CD4-positive, alpha-beta T cell (primary cell): Measurements from ENCODE around the gene CCDC177. TPM values are rescaled to one million over a fixed set of nuclear protein-coding genes. Genes with fewer than 3 reads are reported as not detected.
A peak's percentile ranks its signal among the peaks of the same experiment; 100 is the strongest.

Experiments used
- ATAC-seq: fragments of 200-7000 bp; cut with Tn5 transposase; one replicate; pipeline ENCODE4 v1.10.0; 2022; ENCODE audit warnings: mild to moderate bottlenecking; ENCODE audit not compliant: poor library complexity
- CTCF ChIA-PET: fragments of 350-600 bp; sonication (Branson Sonifier 250); formaldehyde crosslinking; loops from one replicate; lab custom pipeline; 2021; ENCODE audit warnings: antibody characterized with exemption, inconsistent platforms; lab: Charles Lee
- POLR2A ChIA-PET: fragments of 350-600 bp; sonication (Branson Sonifier 250); formaldehyde crosslinking; loops from one replicate; lab custom pipeline; 2021; ENCODE audit warnings: antibody characterized with exemption, inconsistent platforms; lab: Charles Lee
- DNase-seq, 14 experiments: peaks; one replicate each; pipeline ENCODE4 v3.0.0-alpha.2; 2013 to 2020; ENCODE audit warnings: mixed read lengths in 2 of 14
- H3K27ac ChIP-seq, 2 donors: one replicate each; pipeline versions ENCODE4 v1.5.1 to v1.7.0; 2013; ENCODE audit warnings: low read length in 2 of 2, low read depth in 1 of 2, mild to moderate bottlenecking in 1 of 2
- H3K27me3 ChIP-seq, 2 experiments: 1 replicate in 1 of 2; 2 replicates in 1 of 2; pipeline versions ENCODE4 v1.6.1 to v1.7.0; 2013; ENCODE audit warnings: low read length in 2 of 2, control low read depth in 1 of 2, mild to moderate bottlenecking in 1 of 2, moderate library complexity in 1 of 2; ENCODE audit not compliant: insufficient read depth in 2 of 2, control insufficient read depth in 1 of 2
- H3K36me3 ChIP-seq: one replicate; pipeline ENCODE4 v1.6.1; 2013; ENCODE audit warnings: low read length, control low read depth; ENCODE audit not compliant: insufficient read depth
- H3K4me1 ChIP-seq: one replicate; pipeline ENCODE4 v1.6.1; 2013; ENCODE audit warnings: low read length, control low read depth; ENCODE audit not compliant: insufficient read depth
- H3K4me3 ChIP-seq: one replicate; pipeline ENCODE4 v1.5.1; 2013; ENCODE audit warnings: mild to moderate bottlenecking, low read length, moderate library complexity
- H3K9me3 ChIP-seq, 2 experiments: 1 replicate in 1 of 2; 2 replicates in 1 of 2; pipeline versions ENCODE4 v1.6.1 to v1.7.0; 2013; ENCODE audit warnings: low read length in 2 of 2, mild to moderate bottlenecking in 2 of 2, control low read depth in 1 of 2, moderate library complexity in 1 of 2; ENCODE audit not compliant: control insufficient read depth in 1 of 2, insufficient read depth in 1 of 2
- H3K27ac Mint-ChIP-seq: one replicate; pipeline ENCODE4 v1.8.0; 2020; ENCODE audit warnings: mixed read lengths
- H3K27me3 Mint-ChIP-seq: one replicate; pipeline ENCODE4 v1.8.0; 2021; ENCODE audit warnings: mixed read lengths
- H3K36me3 Mint-ChIP-seq: one replicate; pipeline ENCODE4 v1.8.0; 2021; ENCODE audit warnings: low read depth, mixed read lengths
- H3K4me1 Mint-ChIP-seq: one replicate; pipeline ENCODE4 v1.8.0; 2021; ENCODE audit warnings: low read depth, mixed read lengths
- H3K4me3 Mint-ChIP-seq: one replicate; pipeline ENCODE4 v1.8.0; 2020; ENCODE audit warnings: mild to moderate bottlenecking, mixed read lengths
- H3K9me3 Mint-ChIP-seq: one replicate; pipeline ENCODE4 v1.8.0; 2020; ENCODE audit warnings: mixed read lengths
- intact Hi-C, 2 experiments: fragments of 100-400 bp; cut with DNase I in 1 of 2; cut with micrococcal nuclease in 1 of 2; formaldehyde crosslinking; loops; one replicate each; pipeline versions ENCODE4 v1.15.1 to v1.9.0; 2023 to 2025; cut with DNase I, micrococcal nuclease
- total RNA-seq, 174 experiments: library from RNA in 2 of 174; stranded (reverse) in 2 of 174; gene quantifications; one replicate each; pipeline ENCODE4 v1.2.3 and lab custom pipeline; 2021 to 2026
- TF ChIP-seq, protein P1 (sequence below): fragments of 200-600 bp; IDR thresholded peaks from one replicate; pipeline ENCODE4 v1.8.0; 2022; ENCODE audit warnings: antibody characterized with exemption, mild to moderate bottlenecking

Gene CCDC177
- total RNA-seq, 2 experiments from 2014 or later = not detected

DNA sequence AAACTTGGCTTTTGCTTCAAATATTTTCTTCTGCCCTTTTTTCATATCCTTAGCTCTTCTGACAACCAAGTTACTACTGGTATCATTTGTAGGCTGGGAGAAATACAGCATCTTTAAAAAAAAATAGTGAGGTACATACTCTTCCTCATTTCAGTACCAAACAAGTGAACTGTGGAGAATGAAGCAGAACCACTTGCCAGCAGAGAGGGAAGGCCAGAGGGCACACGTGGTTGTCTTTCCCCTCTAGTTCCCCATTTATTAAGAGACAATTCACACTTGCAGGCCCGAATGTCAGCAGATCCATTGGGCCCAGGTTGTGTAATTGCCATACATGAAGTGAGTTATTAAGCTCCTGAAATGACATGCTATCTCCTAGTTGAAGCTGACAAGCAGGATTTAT, 39.9 kb upstream of the CCDC177 start:
- ChIA-PET CTCF (interaction anchor here (1.0 kb wide), 2 partner anchors 11 to 16 kb away, joined by 3 read pairs; no protein-coding TSS in a partner anchor), POLR2A (interaction anchor here (0.7 to 5.5 kb wide), 5 partner anchors 11 to 152 kb away, joined by 3 to 44 read pairs (median 8); partner anchors contain the start of gene SRSF5)
- Mint-ChIP-seq H3K36me3 (peaks cover 8% of the 10 kb centered on the region), H3K27me3 (no peaks in the 10 kb centered on the region), H3K4me3 (peak overlapping the region; percentile 90), H3K9me3 (no peaks in the 10 kb centered on the region), H3K4me1 (peaks cover 90% of the 10 kb centered on the region), H3K27ac (peak overlapping the region; percentile 93)
- TF ChIP-seq, protein P1, sequence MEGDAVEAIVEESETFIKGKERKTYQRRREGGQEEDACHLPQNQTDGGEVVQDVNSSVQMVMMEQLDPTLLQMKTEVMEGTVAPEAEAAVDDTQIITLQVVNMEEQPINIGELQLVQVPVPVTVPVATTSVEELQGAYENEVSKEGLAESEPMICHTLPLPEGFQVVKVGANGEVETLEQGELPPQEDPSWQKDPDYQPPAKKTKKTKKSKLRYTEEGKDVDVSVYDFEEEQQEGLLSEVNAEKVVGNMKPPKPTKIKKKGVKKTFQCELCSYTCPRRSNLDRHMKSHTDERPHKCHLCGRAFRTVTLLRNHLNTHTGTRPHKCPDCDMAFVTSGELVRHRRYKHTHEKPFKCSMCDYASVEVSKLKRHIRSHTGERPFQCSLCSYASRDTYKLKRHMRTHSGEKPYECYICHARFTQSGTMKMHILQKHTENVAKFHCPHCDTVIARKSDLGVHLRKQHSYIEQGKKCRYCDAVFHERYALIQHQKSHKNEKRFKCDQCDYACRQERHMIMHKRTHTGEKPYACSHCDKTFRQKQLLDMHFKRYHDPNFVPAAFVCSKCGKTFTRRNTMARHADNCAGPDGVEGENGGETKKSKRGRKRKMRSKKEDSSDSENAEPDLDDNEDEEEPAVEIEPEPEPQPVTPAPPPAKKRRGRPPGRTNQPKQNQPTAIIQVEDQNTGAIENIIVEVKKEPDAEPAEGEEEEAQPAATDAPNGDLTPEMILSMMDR = no peak
- Histone ChIP-seq H3K27me3 (no peaks in the 10 kb centered on the region), H3K27ac (peak overlapping the region; percentile 74 to 92), H3K9me3 (no peaks in the 10 kb centered on the region), H3K4me1 (peaks cover 82% of the 10 kb centered on the region), H3K4me3 (peak overlapping the region; percentile 91), H3K36me3 (no peaks in the 10 kb centered on the region)
- DNase-seq = peak in 3 of 14 experiments; percentile 41 to 67 (median 61)
- intact Hi-C loops = loop anchor here (5.0 to 10.0 kb wide), 4 partner anchors 33 to 1030 kb away; partner anchors contain the start of genes SRSF5 (in 1 of the 2) and TTC9 (in 1 of the 2)
- ATAC-seq = no peak

GRCh38 chr14:69613312-69614073, 38.8 kb upstream of the CCDC177 start:
- Histone ChIP-seq H3K4me1 (peaks cover 76% of the 10 kb centered on the region), H3K27me3 (no peaks in the 10 kb centered on the region), H3K36me3 (no peaks in the 10 kb centered on the region), H3K27ac (peak overlapping the region; percentile 74 to 92), H3K4me3 (peak overlapping the region; percentile 91), H3K9me3 (no peaks in the 10 kb centered on the region)
- Mint-ChIP-seq H3K4me1 (peaks cover 79% of the 10 kb centered on the region), H3K27me3 (no peaks in the 10 kb centered on the region), H3K4me3 (peak overlapping the region; percentile 90), H3K36me3 (peaks cover 8% of the 10 kb centered on the region), H3K27ac (peak overlapping the region; percentile 93), H3K9me3 (no peaks in the 10 kb centered on the region)
- intact Hi-C loops = loop anchor here (5.0 to 10.0 kb wide), 4 partner anchors 34 to 1031 kb away; partner anchors contain the start of genes SRSF5 (in 1 of the 2) and TTC9 (in 1 of the 2)
- ATAC-seq = no peak
- CTCF ChIA-PET = interaction anchor here (1.4 kb wide), 1 partner anchor 60 kb away, joined by 4 read pairs; no protein-coding TSS in a partner anchor
- TF ChIP-seq, protein P1 = no peak
- POLR2A ChIA-PET = interaction anchor here (1.2 to 5.5 kb wide), 3 partner anchors 23 to 153 kb away, joined by 3 to 70 read pairs (median 44); partner anchors contain the start of gene SRSF5
- peak in 1 of 14 experiments; percentile 18 for DNase-seq

DNA sequence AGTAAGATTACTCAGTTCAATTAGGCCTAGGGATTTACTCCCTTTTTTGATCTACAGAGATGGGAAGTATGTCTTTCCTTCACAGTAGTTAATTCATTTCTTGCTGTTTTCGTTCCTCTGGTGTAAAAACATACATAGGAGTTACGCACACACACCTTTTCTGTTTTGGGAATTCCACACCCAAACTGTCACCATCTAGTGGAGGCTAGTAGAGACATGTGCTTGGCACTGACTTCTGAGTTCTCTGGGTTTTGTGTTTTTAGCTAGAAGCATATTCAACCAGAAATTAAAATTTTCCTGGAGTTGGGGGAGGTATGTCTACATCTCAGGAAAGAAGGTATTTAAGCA, 38.1 kb upstream of the CCDC177 start:
- no peaks in the 10 kb centered on the region for H3K36me3 ChIP-seq
- Mint-ChIP-seq H3K4me3 (peak overlapping the region; percentile 90), H3K27me3 (no peaks in the 10 kb centered on the region), H3K9me3 (no peaks in the 10 kb centered on the region), H3K27ac (peak overlapping the region; percentile 93), H3K36me3 (peaks cover 8% of the 10 kb centered on the region), H3K4me1 (peaks cover 72% of the 10 kb centered on the region)
- intact Hi-C loops = loop anchor here (5.0 to 10.0 kb wide), 4 partner anchors 35 to 1032 kb away; partner anchors contain the start of genes SRSF5 (in 1 of the 2) and TTC9 (in 1 of the 2)
- peaks cover 68% of the 10 kb centered on the region for H3K4me1 ChIP-seq
- no peaks in the 10 kb centered on the region for H3K9me3 ChIP-seq
- ChIA-PET CTCF (interaction anchor here (1.1 to 1.9 kb wide), 4 partner anchors 9 to 73 kb away, joined by 3 to 6 read pairs (median 4); no protein-coding TSS in a partner anchor), POLR2A (interaction anchor here (0.7 to 5.5 kb wide), 9 partner anchors 12 to 154 kb away, joined by 3 to 70 read pairs (median 4); partner anchors contain the start of gene SRSF5)
- no peak for ATAC-seq
- DNase-seq = peak in 2 of 14 experiments; percentile 49 to 54
- H3K27me3 ChIP-seq = no peaks in the 10 kb centered on the region
- H3K27ac ChIP-seq = peak overlapping the region; percentile 74 to 92
- TF ChIP-seq, protein P1 = peak; percentile 31
- peak overlapping the region; percentile 91 for H3K4me3 ChIP-seq
